ENCODE measurements around the gene KCNK4. TPM values are rescaled to one million over a fixed set of nuclear protein-coding genes. Genes with fewer than 3 reads are reported as not detected.

KCNK4 gene
- total and polyA plus RNA-seq, 2 of the 13 experiments (the other 11 are each of a cell fraction or from before 2014, with no cell fraction given): not detected

DNA sequence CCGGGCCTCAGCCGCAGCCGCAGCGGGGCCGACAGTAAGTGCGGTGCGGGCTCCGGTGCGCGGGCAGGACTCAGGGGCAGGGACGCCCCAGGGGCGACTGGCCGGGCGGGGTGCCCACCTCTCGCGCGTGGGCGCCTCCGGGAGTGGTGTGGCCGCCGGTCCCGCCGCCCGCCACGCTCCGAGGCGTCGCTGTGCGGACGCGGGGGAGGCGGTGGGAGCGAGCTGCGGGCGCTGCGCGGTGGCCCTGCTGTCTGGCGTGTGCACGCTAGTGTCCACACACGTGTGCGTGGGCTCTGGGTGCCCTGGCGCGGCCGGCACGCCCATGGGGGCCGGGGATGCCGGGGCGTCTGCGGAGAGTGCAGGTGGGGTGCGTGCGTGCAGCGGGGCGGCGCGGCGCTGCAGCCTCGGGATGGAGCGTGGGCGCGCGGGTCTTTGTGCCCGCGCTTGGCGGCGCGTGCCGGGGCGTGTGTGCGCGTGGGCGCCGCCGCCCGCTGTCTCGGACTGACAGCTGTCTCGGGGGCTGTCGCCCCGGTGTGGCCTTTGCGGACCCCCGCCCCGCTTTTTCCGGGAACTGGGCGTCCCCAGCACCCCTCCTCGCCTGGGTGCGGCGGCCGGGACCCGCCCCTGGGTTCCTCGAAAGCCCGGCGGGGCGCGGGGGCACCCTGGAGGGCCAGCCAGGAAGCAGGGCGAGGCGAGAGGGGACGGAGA, 804 bp downstream of the KCNK4 start:
- Histone ChIP-seq H4K20me1 (ENCODE audit: insufficient read depth, low read length) (no peaks in the 10 kb centered on the region), H3K4me3 (replicated peaks in 1 of 3; ENCODE audit: insufficient read depth in 1 of 3, low read depth in 2 of 3, low read length in 3 of 3) (peak overlapping the region; percentile 16 to 61 (median 26); a peak in 4 of 6 replicates), H3K27me3 (ENCODE audit: control insufficient read depth in 1 of 2, insufficient read depth in 2 of 2, low read length in 2 of 2) (peaks cover 22 to 63% of the 10 kb centered on the region in 2 experiments), H3K4me1 (ENCODE audit: insufficient read depth, low read length) (0 out of 2 replicates have a peak, but pooled peaks cover 13% of the 10 kb centered on the region), H3K79me2 (ENCODE audit: insufficient read depth, low read length) (no peaks in the 10 kb centered on the region), H3K4me2 (ENCODE audit: low read depth, low read length) (peak overlapping the region; percentile 60), H3K9ac (ENCODE audit: insufficient read depth, low read depth, low read length) (no peak overlapping the region), H2AFZ (ENCODE audit: low read length) (no peak overlapping the region), H3K9me3 (ENCODE audit: low read length) (no peaks in the 10 kb centered on the region), H3K36me3 (replicated peaks in 1 of 2; ENCODE audit: control insufficient read depth in 1 of 2, insufficient read depth in 2 of 2, low read length in 2 of 2) (no peaks in the 10 kb centered on the region), H3K27ac (ENCODE audit: extremely low read length, insufficient read depth, low read length) (no peak overlapping the region)
- CTCF ChIA-PET (ENCODE audit: low intra/inter-chr PET ratio, low total read pairs): no interaction called here
- BruUV-seq (replicated peaks): no TSS peak
- TF ChIP-seq ZNF333 (CRISPR knock-in tag; IDR thresholded peaks at IDR 0.05; ENCODE audit: borderline replicate concordance) (no peak), AKAP8 (CRISPR knock-in tag; IDR thresholded peaks at IDR 0.05) (no peak), BCL6 (CRISPR knock-in tag; IDR thresholded peaks at IDR 0.05) (peak; percentile 93), SNAPC2 (CRISPR knock-in tag; IDR thresholded peaks at IDR 0.05) (no peak), TP53 (CRISPR knock-in tag; conservative IDR thresholded peaks at IDR 0.05) (no peak), EED (CRISPR knock-in tag; IDR thresholded peaks at IDR 0.05) (peak; percentile 35; the same call in 1 of the 2 replicates)
- TF ChIP-seq, protein P1, sequence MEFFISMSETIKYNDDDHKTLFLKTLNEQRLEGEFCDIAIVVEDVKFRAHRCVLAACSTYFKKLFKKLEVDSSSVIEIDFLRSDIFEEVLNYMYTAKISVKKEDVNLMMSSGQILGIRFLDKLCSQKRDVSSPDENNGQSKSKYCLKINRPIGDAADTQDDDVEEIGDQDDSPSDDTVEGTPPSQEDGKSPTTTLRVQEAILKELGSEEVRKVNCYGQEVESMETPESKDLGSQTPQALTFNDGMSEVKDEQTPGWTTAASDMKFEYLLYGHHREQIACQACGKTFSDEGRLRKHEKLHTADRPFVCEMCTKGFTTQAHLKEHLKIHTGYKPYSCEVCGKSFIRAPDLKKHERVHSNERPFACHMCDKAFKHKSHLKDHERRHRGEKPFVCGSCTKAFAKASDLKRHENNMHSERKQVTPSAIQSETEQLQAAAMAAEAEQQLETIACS (CRISPR knock-in tag; IDR thresholded peaks at IDR 0.05): 0 out of 2 replicates have a peak, but pooled peaks have one; percentile 47
- POLR2A ChIA-PET: interaction anchor here (0.5 kb wide), 1 partner anchor 103 kb away, joined by 3 read pairs; no protein-coding TSS in a partner anchor
- FAIRE-seq (no peak), ATAC-seq (peak; percentile 17; the same call in 2 of the 3 replicates), DNase-seq (ENCODE audit: low spot score) (no peak)
- intact Hi-C loops (cut with micrococcal nuclease; ENCODE audit: unreplicated experiment) (no loop called here), in situ Hi-C loops (cut with HindIII; ENCODE audit: extremely low pct_ligation_motif_present, low pct_unique_long_range_greater_than_20kb) (no loop called here)
- WGBS (ENCODE audit: low lambda C conversion rate): no CpG with 5 or more reads among the region's 96 CpGs

Measured in HepG2 (cell line).